NCI-H2171 (cell line): ENCODE data around the gene MRAP2.
"Not testable (repeated sequence)": the region's sequence is repeated elsewhere in the genome, so short reads cannot be mapped to it uniquely, and the experiment has no call there.

Experiments used
- DNase-seq: peaks from one replicate; lab custom pipeline; 2025; lab: John Stamatoyannopoulos, UW

MRAP2 gene

GRCh38 chr6:84077645-84078044, 44.1 kb downstream of the MRAP2 start:
- no peak for DNase-seq

- peak; percentile 60 for DNase-seq
These were observed 44.8 kb downstream of the MRAP2 start for GRCh38 chr6:84078335-84078734.

GRCh38 chr6:84081222-84081621, 47.6 kb downstream of the MRAP2 start:
- DNase-seq = no peak

GRCh38 chr6:84082689-84083265, 49.2 kb downstream of the MRAP2 start:
- no peak for DNase-seq

- not testable (repeated sequence) for DNase-seq
These were observed 51.1 kb downstream of the MRAP2 start for GRCh38 chr6:84084705-84085104.

- DNase-seq = no peak
These were observed 52.5 kb downstream of the MRAP2 start for GRCh38 chr6:84086056-84086455.

GRCh38 chr6:84086545-84087429, 53.2 kb downstream of the MRAP2 start:
- DNase-seq = no peak

- DNase-seq = no peak
These were observed 55.5 kb downstream of the MRAP2 start for GRCh38 chr6:84089081-84089480.

GRCh38 chr6:84089552-84089951, 56.0 kb downstream of the MRAP2 start:
- DNase-seq = no peak

- no peak for DNase-seq
These were observed 60.2 kb downstream of the MRAP2 start for GRCh38 chr6:84093441-84094435.

- DNase-seq = no peak
These were observed 61.6 kb downstream of the MRAP2 start for GRCh38 chr6:84095156-84095555.

GRCh38 chr6:84103029-84103428, 69.5 kb downstream of the MRAP2 start:
- DNase-seq = no peak

- DNase-seq = not testable (repeated sequence)
These were observed 71.8 kb downstream of the MRAP2 start for GRCh38 chr6:84105215-84105924.

- peak; percentile 62 for DNase-seq
These were observed 73.9 kb downstream of the MRAP2 start for GRCh38 chr6:84107495-84107894.

GRCh38 chr6:84111351-84111750, 77.8 kb downstream of the MRAP2 start:
- not testable (repeated sequence) for DNase-seq

- DNase-seq = not testable (repeated sequence)
These were observed 81.5 kb downstream of the MRAP2 start for GRCh38 chr6:84114933-84115594.

- no peak for DNase-seq
These were observed 84.6 kb downstream of the MRAP2 start for GRCh38 chr6:84118191-84118590.

GRCh38 chr6:84119277-84119676, 85.7 kb downstream of the MRAP2 start:
- DNase-seq = no peak

GRCh38 chr6:84123186-84123585, 89.6 kb downstream of the MRAP2 start:
- DNase-seq = no peak

- DNase-seq = not testable (repeated sequence)
These were observed 96.0 kb downstream of the MRAP2 start for GRCh38 chr6:84129588-84129987.

- DNase-seq = not testable (repeated sequence)
These were observed 99.8 kb downstream of the MRAP2 start for GRCh38 chr6:84133385-84133784.
